HG03103 (cell line): ENCODE results near the gene SLC46A1.
"Not testable (repeated sequence)": the region's sequence is repeated elsewhere in the genome, so short reads cannot be mapped to it uniquely, and the experiment has no call there.

Source experiments
- ATAC-seq: cut with Tn5 transposase; IDR thresholded peaks from one replicate; pipeline ENCODE4 v1.9.1; 2021; ENCODE audit warnings: low read depth; ENCODE audit not compliant: unreplicated experiment

Gene SLC46A1

GRCh38 chr17:28405632-28406472 is at the start of gene SLC46A1:
TSS of gene SLC46A1 (minus strand) at chr17:28406212. CDS start at chr17:28406114, 98 bp downstream.
- ATAC-seq, result no peak

- no peak for ATAC-seq
These were observed 43.8 kb upstream of the SLC46A1 start for GRCh38 chr17:28449859-28450258.

GRCh38 chr17:28447396-28447760 is 41.4 kb upstream of the SLC46A1 start:
- no peak for ATAC-seq

GRCh38 chr17:28446716-28447395 is 40.8 kb upstream of the SLC46A1 start:
- no peak for ATAC-seq

- no peak for ATAC-seq
These were observed 38.1 kb upstream of the SLC46A1 start for GRCh38 chr17:28443901-28444638.

GRCh38 chr17:28434326-28434725 is 28.3 kb upstream of the SLC46A1 start:
- ATAC-seq, result not testable (repeated sequence)

GRCh38 chr17:28433721-28434120 is 27.7 kb upstream of the SLC46A1 start:
- ATAC-seq, result no peak

GRCh38 chr17:28427982-28428381 is 22.0 kb upstream of the SLC46A1 start:
- ATAC-seq, result not testable (repeated sequence)

- ATAC-seq, result no peak
These were observed 21.4 kb upstream of the SLC46A1 start for GRCh38 chr17:28427371-28427770.

GRCh38 chr17:28426081-28426519 is 20.1 kb upstream of the SLC46A1 start:
- ATAC-seq, result no peak

GRCh38 chr17:28425206-28425605 is 19.2 kb upstream of the SLC46A1 start:
- no peak for ATAC-seq

- no peak for ATAC-seq
These were observed 15.8 kb upstream of the SLC46A1 start for GRCh38 chr17:28421787-28422305.

- ATAC-seq, result no peak
These were observed 10.8 kb upstream of the SLC46A1 start for GRCh38 chr17:28416703-28417311.

- no peak for ATAC-seq
These were observed 9.9 kb upstream of the SLC46A1 start for GRCh38 chr17:28415886-28416285.

GRCh38 chr17:28413804-28414203 is 7.8 kb upstream of the SLC46A1 start:
- no peak for ATAC-seq

GRCh38 chr17:28412099-28412498 is 6.1 kb upstream of the SLC46A1 start:
- no peak for ATAC-seq

GRCh38 chr17:28407974-28408306 is 1.9 kb upstream of the SLC46A1 start:
- no peak for ATAC-seq

GRCh38 chr17:28407130-28407973 is 1.3 kb upstream of the SLC46A1 start:
- ATAC-seq, result no peak

GRCh38 chr17:28406473-28406814 is 432 bp upstream of the SLC46A1 start:
- no peak for ATAC-seq
